GM19025 (cell line): Measurements from ENCODE around the gene SND1.

Source experiments
- ATAC-seq: cut with Tn5 transposase; IDR thresholded peaks from one replicate; pipeline ENCODE4 v1.9.1; 2021; ENCODE audit warnings: mild to moderate bottlenecking, low read depth, moderate library complexity; ENCODE audit not compliant: unreplicated experiment

SND1 gene

DNA sequence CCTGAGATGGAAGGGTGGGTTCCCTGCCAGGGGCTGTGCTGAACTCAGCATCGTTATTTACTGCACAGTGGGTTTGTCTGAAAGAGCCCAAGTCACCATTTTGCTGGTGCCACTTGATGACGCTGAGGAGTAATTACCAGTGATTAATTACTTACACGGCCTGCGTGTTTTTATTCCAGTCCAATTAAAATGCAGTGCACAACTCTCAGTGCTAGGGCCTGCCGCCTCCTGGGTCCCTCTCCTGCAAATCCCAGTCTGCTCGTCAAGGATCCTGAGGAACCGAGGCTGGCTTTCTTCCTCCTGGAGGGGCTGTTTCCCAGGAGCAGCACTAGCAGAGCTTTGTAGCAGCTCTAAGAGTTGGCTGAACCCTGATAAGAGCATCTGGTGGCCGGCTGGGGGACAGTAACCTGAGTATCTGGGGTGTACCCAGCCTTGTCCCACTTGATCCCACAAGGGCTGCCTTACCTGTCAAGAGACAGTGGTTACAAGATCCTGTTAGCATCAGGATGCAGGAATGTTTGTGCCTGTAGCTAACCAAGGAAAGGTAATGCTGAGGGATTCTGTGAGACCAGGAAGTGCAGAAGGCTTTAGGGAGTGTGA, 424.3 kb downstream of the SND1 start:
- no peak for ATAC-seq

DNA sequence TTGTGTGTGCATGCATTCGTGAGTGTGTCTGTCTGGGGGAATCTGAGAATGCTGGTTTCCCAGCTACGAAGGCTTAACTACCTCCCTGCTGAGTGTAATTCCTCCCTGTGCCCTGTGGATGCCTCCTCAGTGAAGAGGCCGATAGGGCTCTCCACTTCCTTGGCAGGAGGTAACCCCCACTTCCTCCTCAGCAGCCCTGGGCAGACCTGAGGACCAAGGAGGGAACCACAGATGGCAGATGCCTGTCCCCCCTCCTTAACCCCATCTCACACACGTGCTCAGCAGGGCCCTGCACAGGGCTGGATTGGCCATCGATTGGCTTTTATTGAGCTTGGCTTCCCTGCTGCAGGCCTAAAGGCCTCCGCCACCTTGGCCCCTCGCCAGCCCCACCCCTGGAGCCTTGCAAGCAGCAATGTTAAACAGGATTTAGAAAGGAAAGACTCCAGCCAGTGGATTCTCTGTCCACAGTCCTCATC, 424.8 kb downstream of the SND1 start:
- no peak for ATAC-seq

GRCh38 chr7:128078309-128078708, 426.3 kb downstream of the SND1 start:
- no peak for ATAC-seq

GRCh38 chr7:128080169-128080568, 428.2 kb downstream of the SND1 start:
- no peak for ATAC-seq

GRCh38 chr7:128081351-128081750, 429.4 kb downstream of the SND1 start:
- no peak for ATAC-seq

- ATAC-seq: no peak
Measured at GRCh38 chr7:128081808-128082207, 429.8 kb downstream of the SND1 start.

DNA sequence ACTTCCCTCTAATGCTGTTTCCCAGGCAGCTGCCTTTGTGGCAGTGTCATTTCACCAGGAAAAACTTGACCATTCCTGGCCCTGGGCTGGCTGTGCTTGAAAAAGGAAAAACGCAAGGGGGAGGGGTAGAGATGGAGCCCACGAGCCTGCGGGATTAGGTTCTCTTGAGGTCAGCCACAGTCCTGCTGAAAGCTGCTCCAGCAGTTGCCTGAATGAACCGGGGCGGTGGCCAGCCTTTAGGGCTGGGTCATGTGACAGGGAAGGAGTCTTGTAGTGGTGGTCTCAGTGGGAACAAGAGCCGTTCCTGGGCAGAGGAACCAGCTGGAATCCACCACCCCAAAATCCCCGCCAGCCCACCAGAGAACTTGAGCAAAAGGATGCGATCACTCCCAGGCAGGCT, 430.4 kb downstream of the SND1 start:
- no peak for ATAC-seq

DNA sequence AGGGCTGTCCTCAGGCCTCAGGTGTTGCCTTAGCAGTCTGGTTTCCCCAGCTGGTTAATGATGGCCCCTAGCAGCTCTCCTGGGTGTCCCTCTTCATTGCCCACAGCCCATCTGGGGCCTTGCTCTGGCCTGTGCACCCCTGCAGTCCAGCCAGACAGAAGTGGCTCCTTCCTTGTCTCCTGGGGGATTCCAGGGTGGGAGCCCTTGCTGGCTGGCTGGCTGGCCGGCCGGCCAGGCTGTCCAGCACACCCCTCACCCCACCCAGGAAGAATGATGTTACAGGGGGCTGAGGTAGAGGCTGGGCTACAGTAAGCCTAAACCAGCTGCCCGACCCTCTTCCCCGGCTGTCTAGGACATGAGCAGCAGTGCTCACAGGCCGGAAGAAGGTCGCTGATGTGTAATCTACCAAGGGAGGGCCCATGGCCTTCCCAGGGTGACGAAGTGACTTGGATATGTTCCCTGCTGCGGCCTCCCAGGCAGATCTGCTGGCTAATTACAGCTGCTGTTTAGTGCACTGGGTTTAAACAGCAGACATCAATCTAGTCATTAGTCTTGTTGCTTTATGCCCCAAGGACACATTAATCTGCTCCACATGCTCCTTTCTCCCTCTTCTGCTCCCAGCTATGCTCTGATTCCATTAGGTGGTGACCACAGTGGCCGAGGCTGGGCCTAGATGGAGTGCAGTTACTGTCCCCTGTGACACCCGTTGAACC, 433.1 kb downstream of the SND1 start:
- no peak for ATAC-seq

- no peak for ATAC-seq
Measured at GRCh38 chr7:128090492-128090891, 438.5 kb downstream of the SND1 start.

- ATAC-seq: no peak
Measured at GRCh38 chr7:128091106-128091505, 439.1 kb downstream of the SND1 start.

GRCh38 chr7:128092221-128092620, 440.2 kb downstream of the SND1 start:
- no peak for ATAC-seq

DNA sequence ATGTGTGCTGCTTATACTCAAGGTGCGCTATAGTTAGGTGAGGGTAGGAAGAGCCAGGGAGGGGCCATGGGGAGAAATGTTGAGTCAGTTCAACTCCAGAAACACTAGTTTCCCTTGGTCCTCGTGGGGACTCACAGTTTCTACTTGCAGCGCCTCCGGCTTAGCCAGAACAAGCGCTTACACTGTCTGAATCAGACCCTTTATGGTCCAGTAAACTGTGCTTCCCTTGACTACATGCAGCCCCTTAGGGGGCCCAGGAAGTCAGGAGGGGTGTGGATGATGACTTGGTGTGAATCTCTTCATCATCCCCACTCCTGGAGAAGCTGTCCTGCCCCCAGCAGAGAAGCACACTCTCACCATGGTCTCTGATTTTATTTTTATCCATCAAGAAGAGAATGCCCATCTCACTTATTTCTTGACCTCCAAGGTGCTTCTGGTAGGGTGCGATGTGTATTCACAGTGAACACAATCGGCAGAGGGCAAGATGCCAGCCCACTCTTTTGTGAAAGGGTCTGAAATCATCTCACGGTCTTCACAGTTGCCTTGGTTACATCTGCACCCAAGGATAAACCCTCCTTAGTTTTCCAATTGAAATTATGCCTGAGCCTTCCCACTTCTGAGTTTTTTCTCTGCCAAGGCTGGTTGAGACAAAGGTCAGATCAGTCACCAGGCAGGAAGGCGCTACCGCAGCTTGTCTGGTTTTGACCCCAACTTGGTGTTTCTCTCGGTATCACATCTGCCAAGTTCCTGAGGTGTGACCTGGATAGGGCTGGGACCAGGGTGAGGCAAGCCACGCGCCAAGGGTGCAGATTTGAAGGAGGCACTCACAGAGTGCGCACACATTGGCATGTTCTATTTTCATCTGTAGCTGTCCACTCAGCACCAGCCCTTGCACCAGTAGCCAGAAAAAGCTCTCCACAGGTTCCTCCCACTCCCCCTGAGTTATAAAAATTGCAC, 441.9 kb downstream of the SND1 start:
- ATAC-seq: no peak

GRCh38 chr7:128094686-128095085, 442.7 kb downstream of the SND1 start:
- ATAC-seq: no peak

- ATAC-seq: no peak
Measured at GRCh38 chr7:128097211-128097731, 445.3 kb downstream of the SND1 start.

GRCh38 chr7:128098629-128099028, 446.6 kb downstream of the SND1 start:
- ATAC-seq: no peak

GRCh38 chr7:128099204-128099671, 447.2 kb downstream of the SND1 start:
- ATAC-seq: no peak

DNA sequence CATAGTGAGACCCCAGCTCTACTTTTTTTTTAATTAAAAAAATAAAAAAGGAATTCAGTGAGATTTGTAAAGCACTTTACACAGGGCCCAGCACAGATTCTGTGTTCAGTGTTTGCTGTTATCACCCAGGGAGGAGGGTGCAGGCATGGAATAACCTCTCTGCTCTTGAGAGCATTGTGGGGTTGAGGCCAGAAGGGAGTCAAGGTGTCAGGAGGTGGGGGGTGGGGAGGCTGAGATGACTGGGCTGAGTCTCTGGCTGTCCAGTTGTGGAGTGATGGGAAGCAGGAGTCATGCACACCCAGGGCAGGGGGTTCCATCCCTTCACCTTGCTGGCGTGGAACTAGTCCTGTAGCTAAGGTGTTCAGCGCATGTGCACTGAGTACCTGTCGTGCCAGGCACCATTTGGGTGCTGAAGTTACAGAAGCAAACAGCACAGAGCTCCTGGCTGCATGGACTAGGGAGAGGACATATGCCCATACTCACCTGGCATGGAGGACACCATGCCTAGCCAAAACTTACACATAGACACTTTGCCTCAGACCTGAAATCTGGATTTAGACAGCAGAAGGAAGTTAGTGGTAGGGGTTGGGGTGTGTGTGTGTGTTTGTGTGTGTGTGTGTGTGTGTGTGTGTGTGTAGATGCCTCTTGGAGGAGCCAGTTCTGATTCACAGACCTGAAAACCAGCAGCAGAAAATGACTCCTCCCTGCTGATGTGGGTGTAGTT, 448.4 kb downstream of the SND1 start:
- ATAC-seq: no peak

- no peak for ATAC-seq
Measured at GRCh38 chr7:128100949-128101713, 449.1 kb downstream of the SND1 start.

DNA sequence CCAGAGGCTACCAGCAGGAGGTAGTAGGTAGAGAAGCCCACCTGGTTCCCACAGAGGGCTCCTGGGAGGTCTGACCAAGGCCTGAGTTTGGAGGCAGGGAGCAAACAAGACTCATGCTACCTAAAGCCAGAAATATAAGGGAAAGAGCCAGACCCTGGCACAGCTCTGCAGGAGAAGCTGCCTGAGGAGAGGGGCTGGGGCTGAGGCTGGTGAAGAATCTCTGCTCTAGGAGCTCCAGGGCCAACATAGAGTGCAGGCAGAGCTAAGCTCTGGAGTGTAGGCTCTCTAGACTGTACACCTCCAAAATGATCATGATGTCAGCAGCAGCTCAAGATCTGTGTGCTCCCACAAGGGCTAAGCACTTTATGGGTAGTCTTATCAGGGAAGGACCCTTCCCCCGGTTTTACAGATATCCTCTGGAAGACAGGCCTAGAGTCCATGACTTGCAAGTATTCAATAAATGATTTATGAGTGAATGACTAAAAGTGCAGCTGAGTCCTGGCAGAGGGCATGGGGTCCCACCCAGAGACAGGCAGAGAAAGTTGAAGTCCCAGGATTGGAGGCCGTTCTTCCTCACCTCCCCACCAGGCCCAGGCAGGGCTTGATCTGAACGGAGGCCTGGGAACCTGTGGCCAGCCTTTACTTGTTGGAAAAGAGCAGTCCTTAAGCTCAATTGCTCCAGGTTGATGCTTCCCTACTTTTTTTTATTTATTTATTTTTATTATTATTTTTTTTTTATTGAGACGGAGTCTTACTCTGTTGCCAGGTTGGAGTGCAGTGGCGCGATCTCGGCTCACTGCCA, 450.7 kb downstream of the SND1 start:
- no peak for ATAC-seq
